GM21381 (cell line): ENCODE results near the gene UBXN6.

Experiments
- ATAC-seq: cut with Tn5 transposase; IDR thresholded peaks from one replicate; pipeline ENCODE4 v1.9.1; 2021; ENCODE audit warnings: mild to moderate bottlenecking, moderate library complexity; ENCODE audit not compliant: unreplicated experiment

UBXN6 gene

GRCh38 chr19:4413588-4413987 lies 44.0 kb downstream of the UBXN6 start:
- ATAC-seq: no peak

DNA sequence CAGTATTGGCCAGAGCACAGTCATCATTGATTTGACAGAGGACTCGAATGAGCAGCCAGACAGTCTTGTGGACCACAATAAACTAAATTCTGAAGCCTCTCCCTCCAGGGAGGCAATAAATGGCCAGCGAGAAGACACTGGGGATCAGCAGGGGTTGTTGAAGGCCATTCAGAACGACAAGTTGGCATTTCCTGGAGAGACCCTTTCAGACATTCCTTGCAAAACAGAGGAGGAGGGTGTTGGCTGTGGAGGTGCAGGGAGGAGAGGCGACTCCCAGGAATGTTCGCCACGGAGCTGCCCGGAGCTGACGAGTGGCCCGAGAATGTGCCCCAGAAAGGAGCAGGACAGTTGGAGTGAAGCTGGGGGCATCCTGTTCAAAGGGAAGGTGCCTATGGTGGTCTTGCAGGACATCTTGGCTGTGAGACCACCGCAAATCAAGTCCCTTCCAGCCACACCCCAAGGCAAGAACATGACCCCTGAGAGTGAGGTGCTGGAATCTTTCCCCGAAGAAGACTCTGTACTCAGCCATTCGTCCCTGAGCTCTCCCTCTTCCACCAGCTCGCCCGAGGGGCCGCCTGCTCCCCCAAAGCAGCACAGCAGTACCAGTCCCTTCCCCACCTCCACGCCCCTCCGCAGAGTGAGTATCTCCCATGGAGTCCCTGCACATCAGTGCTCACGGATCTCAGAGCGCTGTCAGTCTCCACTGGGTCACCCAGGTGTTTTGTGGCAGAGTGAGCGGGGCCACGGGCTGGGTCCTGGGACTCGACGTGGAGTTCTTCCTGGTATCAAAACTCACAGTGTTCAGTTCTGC lies 48.3 kb downstream of the UBXN6 start:
- ATAC-seq: no peak

GRCh38 chr19:4406626-4407025 lies 51.0 kb downstream of the UBXN6 start:
- ATAC-seq: no peak

DNA sequence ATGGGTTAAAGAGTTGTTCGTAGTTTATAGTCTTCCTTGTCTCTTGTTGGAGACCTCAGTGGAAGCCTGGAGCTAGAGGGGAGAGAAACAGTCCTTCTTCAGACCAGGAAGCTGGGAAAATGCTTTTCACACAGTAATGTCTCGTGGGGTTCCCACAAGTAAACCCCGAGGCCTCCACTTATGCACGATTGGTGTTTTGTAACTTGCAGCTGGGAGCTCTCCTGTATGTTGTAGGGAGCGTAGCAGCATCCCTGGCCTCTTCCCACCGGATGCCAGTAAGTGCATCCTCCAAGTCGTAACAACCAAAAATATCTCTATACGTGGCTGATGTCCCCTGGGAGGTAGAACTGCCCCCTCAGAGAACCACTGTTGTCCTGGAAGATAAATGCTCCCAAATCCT lies 51.6 kb downstream of the UBXN6 start:
- no peak for ATAC-seq

DNA sequence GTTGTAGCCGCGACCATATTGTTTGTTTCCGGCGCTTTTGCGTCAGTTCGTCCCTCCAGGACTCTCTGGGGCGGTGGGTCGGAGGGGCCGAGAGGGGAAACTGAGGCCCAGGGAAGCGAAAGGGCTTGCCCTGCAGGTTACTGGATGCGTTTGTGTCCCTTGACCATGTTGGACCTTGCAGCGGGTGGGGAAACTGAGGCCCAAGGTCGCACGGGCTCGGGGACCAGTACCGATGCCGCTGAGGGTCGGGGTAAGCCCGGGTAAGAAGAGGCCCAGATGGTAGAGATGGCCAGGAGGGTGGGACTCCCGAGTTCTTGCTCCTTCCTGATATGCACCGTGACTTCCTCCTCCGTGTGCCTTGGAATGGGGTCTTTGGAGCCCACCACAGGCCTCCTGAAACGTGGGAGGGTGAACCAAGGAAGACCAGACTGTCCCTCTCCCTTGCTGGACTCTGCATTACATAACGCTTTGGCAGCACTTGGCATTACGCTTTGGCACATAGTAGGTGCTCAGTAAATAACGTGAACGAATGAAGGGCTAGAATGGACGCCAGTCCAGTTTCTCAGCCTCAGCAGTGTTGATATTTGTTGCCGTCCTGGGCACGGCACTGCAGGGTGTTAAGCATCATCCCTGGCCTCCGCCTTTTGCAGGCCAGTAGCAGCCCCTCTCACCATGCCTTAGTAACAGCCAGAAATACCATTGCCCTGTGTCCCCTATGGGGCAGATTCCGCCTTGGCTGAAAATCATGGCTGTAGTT lies 54.4 kb downstream of the UBXN6 start:
- no peak for ATAC-seq

GRCh38 chr19:4402171-4403004 lies 55.2 kb downstream of the UBXN6 start, which contains the start of gene CHAF1A:
TSS of gene CHAF1A (plus strand) at chr19:4402640. CDS start at chr19:4402763, 123 bp downstream.
- ATAC-seq: peak; percentile 74

DNA sequence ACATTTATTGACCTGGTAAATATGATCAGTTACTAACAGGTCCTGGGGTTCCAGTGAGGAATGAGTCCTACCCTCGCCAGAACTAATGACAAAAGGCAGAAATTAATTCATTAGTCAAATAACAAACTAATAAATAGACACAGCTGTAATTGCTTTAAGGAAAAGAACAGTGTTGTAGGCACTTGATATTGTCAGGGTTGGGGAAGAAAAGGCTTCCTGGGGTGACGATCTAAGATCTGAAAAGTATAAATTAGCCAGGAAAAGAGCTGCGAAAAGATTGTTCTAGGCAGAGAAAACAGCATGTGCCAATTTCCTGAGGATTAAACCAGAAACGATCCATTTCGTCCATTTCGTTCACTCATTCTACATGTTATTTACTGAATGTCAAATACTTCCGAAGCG lies 55.8 kb downstream of the UBXN6 start:
- ATAC-seq: no peak

GRCh38 chr19:4400135-4400936 lies 57.3 kb downstream of the UBXN6 start, which contains the start of gene SH3GL1:
TSS of gene SH3GL1 (minus strand) at chr19:4400547. CDS start at chr19:4400368, 179 bp downstream.
- peak; percentile 64 for ATAC-seq

DNA sequence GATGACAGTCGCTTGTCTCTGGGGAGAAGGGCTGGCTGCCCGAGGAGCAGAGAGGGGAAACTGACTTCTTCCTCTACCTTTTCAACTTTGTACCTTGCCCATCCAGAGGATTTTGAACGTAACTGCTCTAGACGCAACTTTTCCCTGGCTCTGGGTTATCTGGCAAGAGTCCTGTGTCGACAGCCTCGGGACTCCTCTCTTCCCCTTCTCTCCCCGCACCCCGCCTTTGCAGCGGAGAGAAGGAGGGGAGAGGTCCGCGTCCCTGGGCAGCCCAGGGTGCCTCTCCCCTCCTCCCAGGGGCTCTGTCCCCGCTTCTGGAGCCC lies 57.8 kb downstream of the UBXN6 start:
- ATAC-seq: no peak

DNA sequence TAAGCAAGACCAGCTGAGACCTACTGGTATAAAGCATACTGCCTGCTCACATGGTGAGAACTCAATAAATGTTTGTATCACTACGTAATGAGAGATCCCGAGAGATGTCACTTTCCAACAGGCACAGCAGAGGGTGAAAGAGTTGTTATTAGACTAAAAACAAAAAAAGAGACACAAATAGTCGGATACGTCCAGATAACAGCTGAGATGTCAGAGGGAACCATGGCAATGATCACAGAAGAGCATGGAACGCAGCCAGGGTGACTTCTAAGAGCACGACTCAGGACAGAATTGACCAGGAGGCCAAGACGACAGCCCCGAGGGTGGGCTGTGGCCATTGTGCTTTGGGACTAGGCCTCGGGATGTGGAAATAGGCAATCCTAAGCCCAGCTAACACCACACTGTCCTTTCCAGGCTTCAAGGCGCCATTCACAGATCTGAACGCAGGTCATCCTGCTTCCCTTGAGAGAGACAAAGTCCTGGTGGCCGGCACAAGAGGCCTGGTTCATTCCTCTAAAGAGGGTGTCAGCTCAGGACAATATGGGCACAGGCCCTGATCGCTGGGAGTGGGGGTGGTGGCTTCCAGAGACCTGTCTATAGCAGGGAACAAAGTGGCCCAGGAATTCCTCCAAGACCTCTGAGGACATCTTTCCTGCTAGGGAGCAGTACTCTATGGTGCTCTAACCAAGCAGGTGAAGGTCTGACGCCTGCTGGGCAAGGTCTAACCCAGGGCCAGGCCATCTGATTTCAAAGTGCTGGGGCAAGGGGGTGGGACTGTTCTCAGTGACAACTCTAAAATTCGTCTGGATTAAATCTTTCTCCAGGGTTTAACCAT lies 60.4 kb downstream of the UBXN6 start:
- no peak for ATAC-seq
